KBM-7 (cell line): Measurements from ENCODE around the gene LMNTD2.
A peak's percentile ranks its signal among the peaks of the same experiment; 100 is the strongest.

ENCODE experiments used
- DNase-seq: peaks from one replicate; pipeline ENCODE4 v3.0.0-alpha.2; 2015
- in situ Hi-C: fragments of 300-500 bp; cut with MboI; formaldehyde crosslinking; loops from 2 replicates; pipeline ENCODE4 v1.14.3; 2020; ENCODE audit warnings: low sequenced_read_pairs, low pct_unique_long_range_greater_than_20kb, mixed read lengths

The LMNTD2 gene

DNA sequence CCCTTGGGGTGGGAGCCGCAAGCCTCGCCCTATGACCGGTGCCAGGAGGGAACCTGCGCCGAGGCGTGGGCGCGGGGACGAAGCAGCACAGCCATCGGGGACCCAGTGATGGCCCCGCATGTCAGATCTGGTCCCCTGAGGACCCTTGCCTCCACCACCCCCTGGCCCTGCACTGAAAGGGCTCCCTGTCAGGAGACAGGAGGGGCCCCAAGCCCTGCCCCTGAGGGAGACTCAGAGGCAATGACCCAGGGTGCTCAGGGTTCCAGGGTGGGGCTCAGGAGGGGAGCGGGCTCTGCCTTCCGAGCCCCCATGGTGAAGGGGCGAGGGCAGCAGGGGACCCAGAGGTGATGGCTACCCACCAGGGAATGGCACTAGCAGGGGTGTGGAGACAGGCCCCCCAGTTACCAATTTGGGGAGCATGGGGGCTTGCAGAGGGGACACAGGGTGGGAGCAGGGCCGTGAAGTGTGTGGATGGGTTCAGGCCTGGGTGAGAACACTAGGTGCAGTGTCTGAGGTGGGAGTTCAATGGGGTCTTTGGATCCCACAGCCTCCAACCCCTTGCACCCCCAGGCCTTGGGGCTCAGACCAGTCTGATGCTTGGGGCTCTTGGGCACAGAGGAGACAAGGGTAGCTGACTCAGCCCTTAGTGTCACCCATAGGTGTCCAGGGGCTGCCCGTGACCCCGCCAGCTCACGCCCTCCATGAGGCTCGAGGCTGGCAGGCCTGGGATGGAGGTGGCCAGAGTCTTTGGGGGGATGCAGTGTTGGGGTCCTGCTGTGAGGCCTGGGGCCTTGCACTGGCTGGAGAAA, 22.7 kb downstream of the LMNTD2 start:
- no peak for DNase-seq
- in situ Hi-C loops, result no loop called here

DNA sequence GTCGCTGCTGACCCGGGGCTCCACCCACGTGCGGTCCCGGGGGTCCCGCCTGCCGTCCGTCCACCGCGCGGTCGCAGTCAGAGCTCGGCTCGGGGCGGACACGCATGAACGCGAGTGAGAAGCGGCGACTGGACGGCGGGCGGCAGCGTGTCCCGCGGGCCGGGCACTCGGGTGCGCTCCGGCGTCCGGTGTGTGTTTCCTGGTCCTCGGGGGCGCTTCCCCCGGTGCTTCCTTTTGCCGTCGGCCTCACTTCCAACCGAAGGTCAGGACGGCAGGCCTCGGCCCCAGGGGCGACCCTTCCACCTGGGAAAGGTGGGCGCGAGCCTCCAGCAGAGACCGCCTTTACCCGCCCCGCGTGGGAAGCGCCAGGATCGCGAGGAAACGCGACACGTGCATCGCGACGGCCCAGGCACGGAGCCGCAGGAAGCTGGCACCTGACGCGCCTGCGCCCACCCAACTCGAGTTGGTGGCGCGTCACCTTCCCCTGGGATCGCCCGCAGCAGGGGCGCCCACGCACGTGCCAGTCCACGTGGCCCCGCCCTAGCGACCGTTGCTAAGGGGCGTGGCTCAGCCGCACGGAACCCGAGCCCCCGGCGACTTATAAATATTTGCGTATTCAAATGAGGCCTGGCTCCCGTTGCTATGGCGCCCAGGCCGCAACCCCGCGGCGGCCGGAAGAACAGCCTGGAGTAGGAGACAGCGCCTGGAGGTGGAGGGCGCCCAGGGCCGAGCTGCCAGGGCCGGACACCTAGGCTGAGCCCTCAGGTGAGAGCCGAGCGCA, 23.5 kb downstream of the LMNTD2 start, which contains the start of gene LRRC56:
Gene LRRC56, plus strand, starts transcription at position 687 of the 781 bp plus-strand sequence. CDS start 3,158 bp downstream, outside the sequence.
- in situ Hi-C loops, result no loop called here
- DNase-seq, result no peak

DNA sequence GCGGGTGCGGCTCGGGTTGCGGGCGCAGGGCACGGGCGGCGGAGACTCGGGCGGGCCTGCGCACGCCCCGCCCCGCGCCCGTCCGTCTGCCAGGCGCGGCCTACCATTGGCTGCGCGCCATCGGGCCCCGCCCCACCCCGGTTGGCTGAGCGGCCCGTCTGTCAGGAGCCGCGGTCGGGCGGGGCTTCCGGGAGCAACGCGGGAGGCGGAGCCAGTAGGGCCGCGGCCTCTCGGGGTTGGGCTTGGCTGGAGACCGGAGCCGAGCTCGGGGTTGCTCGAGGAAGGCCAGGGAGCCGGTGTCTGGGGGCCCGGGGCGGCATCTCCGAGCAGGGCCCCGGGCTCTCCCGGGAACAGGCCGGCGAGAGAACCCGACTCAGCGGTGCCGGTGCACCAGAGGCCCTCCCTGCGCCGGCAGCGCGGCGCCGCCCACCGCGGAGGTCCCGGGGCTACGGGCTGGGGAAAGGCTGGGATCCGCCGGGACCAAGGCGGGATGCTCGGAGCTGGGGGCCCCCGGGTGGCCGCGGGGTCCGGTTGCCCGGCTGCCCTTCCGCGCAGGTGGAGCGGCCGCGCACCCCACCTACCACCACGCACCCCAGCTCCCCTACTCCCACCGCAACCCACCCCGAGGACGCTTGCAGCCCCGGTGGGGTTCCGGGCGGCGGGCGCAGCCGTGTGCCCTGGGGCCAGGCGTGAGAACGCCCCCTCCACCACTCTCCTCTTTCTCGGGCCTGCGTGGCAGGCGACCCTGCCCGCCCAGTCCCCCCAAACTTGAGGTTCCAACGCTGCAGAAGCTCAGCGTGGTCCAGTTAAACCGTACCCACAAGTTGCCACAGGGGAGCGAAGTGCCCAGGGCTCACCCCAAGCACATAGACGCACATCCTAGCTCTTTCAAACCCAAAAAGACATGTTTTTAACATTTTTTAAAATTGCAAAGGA, 24.8 kb downstream of the LMNTD2 start, which contains the start of gene HRAS:
Gene HRAS, minus strand, starts transcription at position 58 of the 936 bp plus-strand sequence.
- DNase-seq, result peak; percentile 93
- in situ Hi-C loops, result no loop called here

DNA sequence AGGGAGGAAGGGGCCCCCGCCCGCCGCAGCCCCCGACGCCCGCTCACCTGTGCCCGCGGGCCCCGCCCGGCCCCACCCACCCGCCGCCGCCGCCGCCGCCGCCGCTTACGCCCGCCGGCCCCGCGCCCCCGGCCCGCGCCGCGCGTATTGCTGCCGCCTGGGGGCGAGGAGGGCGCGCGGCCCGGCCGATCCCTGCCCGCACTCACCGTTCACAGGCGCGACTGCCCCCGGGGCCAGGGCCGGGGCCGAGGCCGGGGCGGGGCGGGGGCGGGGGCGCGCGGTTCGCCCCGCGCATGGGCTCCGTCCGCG, 25.4 kb downstream of the LMNTD2 start:
- DNase-seq, result no peak
- in situ Hi-C loops, result no loop called here

DNA sequence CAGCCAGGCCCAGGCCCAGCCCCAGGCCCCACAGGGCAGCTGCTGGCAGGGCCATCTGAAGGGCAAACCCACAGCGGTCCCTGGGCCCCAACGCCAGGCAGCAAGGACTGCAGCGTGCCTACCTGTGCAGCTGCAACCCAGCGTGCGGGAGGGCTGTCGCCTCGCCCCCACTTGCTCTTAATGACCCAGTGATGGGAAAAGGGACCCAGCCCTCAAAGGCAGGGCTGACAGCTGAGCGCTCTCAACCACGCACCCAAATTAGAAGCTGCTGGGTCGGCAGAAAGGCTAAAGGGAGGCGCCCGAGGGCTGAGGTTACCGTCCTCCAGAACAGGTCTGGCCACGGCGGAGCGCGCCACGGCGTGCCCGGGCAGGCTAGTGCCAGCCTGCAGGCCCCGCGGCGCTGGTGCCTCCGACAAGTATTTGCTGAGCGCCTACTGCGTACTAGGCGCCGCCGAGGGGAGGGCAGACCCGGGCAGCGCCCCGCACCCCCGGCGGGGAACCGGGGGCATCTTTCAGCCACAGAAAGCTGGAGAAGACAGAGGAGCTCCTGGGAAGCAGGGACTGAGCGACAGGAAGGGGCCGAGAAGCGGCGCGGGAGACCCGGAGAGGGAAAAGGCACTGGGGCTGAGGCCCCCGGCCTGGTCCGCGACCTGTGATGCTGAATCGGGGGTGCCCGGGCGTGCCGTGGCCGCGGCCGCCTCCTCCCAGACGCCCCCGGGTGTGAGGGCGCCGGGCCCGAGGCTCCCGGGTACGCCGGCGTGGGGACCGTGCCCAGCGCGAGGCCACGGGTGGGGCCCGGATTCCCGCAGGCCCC, 25.9 kb downstream of the LMNTD2 start:
- in situ Hi-C loops, result no loop called here

DNA sequence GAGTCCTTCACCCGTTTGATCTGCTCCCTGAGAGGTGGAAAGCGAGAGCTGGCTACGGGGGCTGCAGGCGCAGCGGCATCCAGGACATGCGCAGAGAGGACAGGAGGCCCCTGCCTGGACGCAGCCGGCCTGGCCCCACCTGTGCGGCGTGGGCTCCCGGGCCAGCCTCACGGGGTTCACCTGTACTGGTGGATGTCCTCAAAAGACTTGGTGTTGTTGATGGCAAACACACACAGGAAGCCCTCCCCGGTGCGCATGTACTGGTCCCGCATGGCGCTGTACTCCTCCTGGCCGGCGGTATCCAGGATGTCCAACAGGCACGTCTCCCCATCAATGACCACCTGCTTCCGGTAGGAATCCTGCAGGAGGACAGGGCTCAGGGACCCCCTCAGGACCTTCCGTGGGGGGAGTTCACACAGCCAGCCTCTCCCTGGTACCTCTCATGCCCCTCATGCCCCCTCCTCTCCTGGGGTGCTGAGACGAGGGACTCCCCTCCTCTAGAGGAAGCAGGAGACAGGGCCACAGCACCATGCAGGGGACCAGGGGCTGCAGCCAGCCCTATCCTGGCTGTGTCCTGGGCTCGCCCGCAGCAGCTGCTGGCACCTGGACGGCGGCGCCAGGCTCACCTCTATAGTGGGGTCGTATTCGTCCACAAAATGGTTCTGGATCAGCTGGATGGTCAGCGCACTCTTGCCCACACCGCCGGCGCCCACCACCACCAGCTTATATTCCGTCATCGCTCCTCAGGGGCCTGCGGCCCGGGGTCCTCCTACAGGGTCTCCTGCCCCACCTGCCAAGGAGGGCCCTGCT, 26.7 kb downstream of the LMNTD2 start:
- no peak for DNase-seq
- in situ Hi-C loops, result no loop called here

More for the DNA sequence above, 25.9 kb downstream of the LMNTD2 start:
- DNase-seq, result peak; percentile 40

DNA sequence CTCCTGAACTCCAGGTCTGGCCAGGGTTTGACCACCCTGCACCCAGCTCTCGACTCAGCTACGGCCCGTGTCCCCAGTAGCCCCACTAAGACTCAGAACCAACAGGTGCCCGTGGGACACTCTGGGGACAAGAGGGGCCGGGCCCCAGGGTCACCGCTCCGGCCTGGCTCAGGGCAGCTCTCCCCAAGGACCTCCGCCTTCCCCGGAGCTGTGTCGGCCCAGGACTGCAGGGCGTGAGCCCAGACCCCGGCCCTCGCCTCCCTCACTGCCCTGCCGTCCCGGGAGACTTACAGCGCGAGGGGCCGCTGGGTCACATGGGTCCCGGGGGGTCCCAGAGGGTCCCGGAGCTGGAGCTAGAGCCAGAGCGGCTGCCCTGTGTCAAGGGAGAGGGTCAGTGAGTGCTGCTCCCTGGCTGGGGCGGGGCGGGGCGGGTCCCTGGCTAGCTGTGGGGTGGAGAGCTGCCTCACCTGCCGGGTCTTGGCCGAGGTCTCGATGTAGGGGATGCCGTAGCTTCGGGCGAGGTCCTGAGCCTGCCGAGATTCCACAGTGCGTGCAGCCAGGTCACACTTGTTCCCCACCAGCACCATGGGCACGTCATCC, 27.5 kb downstream of the LMNTD2 start:
- in situ Hi-C loops, result no loop called here
- DNase-seq, result no peak

DNA sequence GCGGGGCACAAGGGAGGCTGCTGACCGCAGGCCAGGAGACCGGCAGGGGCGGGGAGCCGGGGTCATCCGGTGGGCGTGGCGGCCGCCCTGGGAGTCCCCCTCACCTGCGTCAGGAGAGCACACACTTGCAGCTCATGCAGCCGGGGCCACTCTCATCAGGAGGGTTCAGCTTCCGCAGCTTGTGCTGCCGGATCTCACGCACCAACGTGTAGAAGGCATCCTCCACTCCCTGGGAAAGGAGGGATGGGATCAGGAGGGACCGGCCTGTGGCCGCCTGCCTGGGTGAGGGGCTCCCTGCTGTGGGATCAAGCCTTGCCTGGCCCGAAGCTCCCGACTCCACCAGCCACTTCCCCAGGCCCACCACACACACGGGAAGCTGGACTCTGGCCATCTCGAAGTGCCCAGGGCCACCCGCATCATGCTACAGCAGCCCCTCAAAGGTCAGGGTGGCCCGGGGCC, 28.0 kb downstream of the LMNTD2 start:
- in situ Hi-C loops, result no loop called here
- no peak for DNase-seq

DNA sequence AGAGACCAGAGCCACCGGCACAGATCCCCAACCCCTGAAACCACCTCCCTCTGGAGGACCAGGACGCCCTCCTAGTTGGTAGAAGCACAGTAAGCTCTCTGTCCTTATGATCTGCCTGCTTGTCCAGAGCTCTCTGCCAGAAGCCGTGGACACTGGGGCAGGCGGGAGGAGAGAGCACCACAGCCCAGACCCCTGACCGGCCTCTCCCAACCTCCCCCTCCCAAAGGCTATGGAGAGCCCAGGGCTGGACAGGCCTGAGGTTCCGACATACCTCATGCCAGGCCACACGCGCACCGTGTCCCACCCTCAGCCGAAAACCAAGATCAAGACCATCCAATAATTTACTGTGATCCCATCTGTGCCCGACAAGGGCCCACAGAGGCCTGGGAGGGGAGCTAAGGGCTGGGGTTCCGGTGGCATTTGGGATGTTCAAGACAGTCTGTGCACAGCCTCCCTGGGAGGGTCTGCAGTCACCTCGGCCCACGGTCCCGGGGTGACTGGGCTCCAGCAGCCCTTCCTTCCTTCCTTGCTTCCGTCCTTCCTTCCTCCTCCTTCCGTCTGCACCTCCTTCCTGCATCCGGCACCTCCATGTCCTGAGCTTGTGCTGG, 28.5 kb downstream of the LMNTD2 start:
- in situ Hi-C loops, result no loop called here
- no peak for DNase-seq

DNA sequence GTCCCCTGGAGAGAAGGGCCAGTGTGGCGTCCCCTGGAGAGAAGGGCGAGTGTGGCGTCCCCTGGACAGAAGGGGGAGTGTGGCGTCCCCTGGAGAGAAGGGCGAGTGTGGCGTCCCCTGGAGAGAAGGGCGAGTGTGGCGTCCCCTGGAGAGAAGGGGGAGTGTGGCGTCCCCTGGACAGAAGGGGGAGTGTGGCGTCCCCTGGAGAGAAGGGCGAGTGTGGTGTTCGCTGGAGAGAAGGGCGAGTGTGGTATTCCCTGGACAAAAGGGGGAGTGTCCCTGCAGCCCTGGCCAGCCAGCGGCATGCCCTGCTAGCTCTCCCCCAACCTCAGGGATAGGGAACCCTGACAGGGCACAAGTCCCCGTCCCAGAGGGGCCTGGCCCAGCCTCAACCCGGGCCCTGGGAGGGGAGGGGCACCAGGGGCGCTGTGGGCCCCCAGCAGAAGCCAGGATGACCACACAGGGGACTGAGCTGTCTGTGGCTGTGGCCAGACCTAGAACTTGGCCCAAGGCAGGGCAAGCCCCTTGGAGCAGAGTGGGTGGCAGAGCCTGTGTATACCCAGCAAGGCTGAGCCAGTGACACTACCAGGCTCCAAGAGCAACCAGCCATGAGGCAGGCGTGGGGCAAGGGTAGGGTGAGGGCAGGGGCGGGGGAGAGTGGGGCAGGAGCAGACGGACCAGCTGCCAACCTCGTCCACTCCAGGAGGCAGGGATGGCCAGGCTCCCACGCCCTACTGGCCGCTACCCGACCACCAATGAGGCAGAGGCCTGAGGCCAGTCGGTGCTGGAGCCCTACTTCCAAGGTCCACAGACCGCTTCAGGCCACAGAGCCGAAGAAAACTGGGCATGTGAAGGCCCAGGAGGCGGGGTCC, 29.3 kb downstream of the LMNTD2 start:
- no peak for DNase-seq
- in situ Hi-C loops, result no loop called here

DNA sequence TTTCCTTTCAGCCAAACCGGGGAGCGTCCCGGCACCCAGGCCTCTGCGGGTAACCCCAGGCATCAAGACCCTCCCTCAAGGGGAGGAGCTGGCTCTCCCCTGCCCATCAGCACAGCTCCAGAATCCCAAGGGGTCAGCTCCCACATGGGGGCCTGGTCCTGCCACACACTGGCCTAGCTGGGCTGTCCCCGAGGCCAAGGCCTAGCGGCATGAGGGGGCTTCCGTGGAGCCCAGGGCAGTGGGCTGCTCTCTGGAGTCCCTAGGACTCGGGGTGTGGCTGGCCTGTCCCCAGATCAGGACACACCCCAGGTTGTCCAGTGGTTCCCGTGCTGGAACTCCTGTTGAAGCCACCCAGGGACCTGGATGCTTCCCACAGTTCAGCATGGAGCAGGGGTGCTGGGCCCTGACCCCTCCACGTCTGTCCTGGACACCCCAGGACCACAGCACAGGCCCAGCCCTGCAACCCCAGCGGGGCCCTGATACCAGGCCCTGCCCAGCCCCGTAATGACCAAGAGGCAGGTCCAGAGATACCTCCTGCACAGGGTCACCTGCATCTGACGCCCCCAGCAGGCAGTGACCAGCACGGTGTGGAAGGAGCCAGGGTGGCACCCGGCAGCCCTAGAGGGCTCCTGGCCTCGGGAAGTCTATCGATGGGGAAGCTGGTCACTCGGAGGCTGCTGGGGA, 30.7 kb downstream of the LMNTD2 start:
- no peak for DNase-seq
- in situ Hi-C loops, result no loop called here

DNA sequence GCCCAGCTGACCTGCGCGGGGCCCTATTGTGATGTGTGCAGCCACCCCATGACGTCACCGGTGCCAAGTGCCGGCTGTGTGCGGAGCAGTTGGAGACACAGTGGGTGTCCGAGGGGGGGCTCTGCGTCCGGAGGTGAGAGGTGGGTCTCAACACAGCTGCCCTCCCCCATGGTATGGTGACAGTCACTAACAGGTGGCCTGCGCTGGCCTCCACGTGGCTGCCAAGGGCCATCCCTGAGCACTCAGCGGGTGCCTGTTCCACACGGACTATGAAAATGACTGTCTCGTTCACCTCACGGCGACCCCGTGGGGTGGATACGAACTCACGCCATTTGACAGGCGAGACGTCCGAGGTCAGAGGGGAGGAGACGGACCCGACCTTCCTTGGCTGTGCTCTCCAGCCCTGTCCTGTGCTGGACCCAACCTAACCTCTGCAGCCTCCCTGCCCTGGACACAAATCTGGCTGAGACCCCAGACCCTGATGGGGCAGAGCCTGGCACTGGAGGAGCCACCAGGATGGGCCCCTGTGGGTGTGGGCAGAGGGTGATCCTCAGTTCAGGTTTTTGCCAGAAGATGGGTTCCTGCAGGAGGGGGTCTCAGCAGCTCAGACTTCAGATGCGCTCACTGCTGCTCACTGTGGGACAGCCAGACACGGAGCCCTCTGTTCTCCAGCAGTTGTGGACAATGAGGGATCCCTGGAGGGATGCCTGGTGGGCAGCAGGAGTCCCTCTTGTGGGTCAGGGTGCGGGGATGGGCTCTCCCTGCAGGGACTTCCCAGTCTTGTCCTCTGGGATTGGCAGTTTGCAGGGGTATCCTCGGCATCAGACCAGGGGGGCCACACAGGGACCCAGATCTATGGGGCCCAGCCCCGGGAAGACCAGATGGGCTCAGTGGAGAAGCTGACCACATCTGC, 31.5 kb downstream of the LMNTD2 start:
- no peak for DNase-seq
- in situ Hi-C loops, result no loop called here

DNA sequence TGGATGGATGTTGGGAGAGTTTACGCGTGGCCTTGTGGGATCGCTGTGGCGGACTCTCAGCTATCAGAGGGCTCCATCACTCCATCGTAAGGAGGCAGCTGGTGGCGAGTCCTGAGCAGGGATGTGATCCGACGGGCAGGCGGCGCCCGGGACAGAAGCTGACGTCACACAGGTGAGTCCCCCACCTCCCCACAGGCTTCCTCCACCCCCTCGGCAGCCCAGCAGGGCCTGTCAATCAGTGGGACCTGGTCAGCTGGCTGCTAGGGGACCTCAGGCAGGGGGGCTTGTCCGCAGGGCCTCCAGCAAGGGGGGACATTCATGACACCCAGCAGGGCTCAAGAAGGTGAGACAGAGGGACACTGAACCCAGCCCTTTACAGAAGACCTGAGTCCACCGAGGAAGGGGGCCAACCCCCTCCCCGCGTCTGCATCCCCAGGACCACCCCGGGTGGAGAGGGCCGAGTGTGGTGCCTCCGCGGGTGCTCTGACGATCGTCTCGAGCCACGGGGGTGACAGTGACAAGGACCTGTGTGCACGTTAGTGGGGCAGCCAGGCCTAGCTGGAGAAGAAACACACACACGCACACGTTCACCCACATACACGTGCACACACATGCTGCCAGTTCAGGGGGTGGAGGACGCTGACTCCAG, 32.2 kb downstream of the LMNTD2 start:
- in situ Hi-C loops, result no loop called here
- no peak for DNase-seq

DNA sequence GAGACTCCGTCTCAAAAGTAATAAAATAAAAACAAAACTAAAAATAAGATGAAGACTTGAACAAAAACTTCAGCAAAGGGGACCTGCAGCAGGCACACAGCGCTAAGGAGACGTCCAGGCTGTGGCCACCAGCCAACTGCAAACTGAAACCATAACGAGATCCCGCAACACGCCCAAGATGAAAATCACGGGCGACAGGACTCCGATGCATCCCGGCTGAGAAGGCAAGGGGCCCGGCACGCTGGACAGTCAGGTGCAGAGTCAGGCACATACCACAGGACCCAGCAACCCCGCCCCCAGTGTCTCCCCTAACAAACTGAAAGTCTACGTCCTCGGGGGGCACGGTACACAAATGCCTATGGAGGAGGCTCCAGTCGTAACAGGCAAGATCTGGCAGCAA, 34.3 kb downstream of the LMNTD2 start:
- no peak for DNase-seq
- in situ Hi-C loops, result no loop called here
